Islet precursor cell (in vitro differentiated cells): Measurements from ENCODE around the gene EPHA5.
"Not testable (repeated sequence)": the region's sequence is repeated elsewhere in the genome, so short reads cannot be mapped to it uniquely, and the experiment has no call there.

ENCODE experiments used
- DNase-seq: peaks from one replicate; pipeline ENCODE4 v3.0.0-alpha.2; 2018

EPHA5 gene

GRCh38 chr4:65353098-65353497, 317.2 kb downstream of the EPHA5 start:
- DNase-seq, result no peak

DNA sequence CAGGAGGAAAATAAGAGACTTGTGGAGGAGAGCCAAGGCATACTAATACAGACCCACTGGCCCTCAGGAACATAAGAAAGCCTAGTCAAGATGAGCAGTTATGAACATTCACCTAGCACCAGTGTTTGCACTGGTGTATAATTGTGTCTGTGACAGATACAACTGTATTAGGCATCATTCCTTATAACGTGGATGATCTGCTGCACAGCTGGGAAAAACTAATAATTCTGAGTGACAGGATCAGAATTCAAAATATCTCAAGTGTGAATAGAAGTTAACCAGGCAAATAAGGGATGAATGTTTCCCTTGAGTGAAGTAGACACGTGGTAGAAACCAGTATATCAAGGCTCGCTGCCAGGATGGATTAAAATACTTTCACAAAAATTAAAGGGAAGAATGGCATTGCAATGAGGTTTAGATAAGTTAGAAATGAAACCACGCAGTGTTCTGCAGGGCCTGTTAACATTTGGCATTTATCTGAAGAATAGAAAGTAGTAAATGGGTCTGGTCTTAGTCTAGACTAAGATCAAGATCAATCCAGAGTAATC, 325.9 kb downstream of the EPHA5 start:
- no peak for DNase-seq

DNA sequence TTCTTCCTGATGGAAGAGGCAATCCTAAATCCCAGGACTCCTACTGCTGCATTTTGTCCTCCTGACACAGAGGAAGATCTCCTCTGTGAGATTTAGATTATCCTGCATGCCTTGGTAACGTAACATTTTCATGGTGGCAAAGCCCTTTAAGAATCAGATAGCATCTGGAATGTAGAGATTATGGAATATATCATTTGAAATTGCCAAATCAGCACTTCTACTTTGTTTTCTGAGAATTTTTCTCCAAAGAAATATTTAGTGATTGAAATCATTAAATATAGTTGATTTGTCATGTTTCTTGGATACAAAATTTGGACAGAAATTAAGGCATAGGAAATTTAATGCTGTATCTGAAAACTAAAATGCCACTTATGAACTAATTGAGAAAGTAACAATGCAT, 326.9 kb downstream of the EPHA5 start:
- DNase-seq, result no peak

GRCh38 chr4:65341557-65341956, 328.7 kb downstream of the EPHA5 start:
- no peak for DNase-seq

GRCh38 chr4:65340382-65341109, 329.7 kb downstream of the EPHA5 start:
- no peak for DNase-seq

DNA sequence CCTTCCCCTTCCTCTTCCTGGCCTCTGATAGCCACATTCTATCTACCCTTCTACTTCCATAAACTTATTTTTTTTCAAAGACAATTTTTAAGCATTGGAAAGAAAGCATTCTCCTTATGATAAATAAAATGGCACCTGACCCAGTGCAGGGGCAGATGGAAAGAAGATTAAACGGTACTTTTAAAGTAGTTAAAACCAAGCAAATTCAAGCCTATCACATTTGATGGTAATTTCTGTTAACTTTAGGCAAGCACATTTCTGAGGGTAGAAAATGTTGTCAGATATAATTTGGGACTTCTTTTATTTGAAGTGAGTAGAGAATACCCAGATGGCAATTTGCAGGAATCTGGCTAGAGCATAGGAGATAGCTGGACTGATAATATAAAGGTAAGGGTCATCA, 332.9 kb downstream of the EPHA5 start:
- no peak for DNase-seq

- DNase-seq, result no peak
Observed at GRCh38 chr4:65336465-65336864, 333.8 kb downstream of the EPHA5 start.

GRCh38 chr4:65316534-65316933, 353.8 kb downstream of the EPHA5 start:
- no peak for DNase-seq

DNA sequence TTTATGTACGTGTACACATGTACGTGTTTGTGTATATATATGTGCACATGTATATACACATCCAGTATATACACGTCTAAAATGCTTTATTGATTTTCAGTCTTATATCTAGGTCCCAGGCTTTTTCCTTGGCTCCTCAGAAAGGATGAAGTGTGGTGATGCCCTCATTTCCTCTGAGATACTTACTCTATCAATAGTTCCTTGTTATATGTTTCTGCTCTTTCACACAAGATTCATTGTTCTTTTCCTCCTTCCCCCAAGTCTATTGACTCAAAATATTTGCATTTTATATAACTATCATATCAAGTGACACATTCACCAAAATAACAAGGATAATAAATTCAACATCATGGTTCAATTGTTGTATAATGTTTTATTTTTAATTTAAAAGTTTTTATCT, 359.2 kb downstream of the EPHA5 start:
- no peak for DNase-seq

- no peak for DNase-seq
Observed at GRCh38 chr4:65310586-65310985, 359.7 kb downstream of the EPHA5 start.

- not testable (repeated sequence) for DNase-seq
Observed at GRCh38 chr4:65308626-65309025, 361.7 kb downstream of the EPHA5 start.

DNA sequence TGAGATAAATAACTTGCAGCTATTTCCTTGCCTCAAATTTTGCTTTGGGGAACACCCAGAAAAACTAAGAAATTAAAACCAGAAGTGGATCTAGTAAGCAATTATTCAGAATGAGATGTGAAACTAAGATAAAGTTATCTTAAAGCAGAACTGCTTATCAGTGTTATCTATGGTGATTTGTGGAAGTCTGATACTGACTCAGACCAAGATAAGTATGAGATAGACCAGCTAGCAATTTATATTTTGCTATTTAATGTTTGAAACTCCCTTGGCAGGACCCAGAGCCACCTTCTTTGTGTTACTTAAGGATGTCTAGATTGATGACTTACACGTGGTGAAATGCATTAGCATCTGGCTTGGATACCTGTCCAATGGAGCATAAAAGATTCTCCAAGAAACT, 368.1 kb downstream of the EPHA5 start:
- no peak for DNase-seq

DNA sequence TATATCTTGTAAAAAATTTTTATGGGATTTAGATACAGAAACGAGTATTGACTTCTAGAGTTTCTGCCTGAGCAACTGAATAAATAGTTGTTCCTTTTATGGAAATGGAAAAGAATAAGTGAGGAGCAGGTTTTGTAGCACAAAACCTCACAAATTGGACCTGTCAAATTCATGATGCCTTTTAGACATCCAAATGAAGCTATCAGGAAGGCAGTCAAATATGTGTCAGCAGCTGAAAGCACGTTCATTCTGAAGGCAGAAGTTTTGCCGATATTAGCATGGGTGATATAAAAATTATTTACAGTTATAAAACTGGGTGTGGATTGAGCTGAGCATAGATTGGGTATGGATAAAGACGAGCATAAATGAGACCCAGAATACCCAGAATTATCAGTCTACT, 374.0 kb downstream of the EPHA5 start:
- no peak for DNase-seq

GRCh38 chr4:65287071-65287470, 383.2 kb downstream of the EPHA5 start:
- DNase-seq, result no peak
